Heart left ventricle (tissue), 16 donors: Measurements from ENCODE around the gene PRTN3. TPM values are rescaled to one million over a fixed set of nuclear protein-coding genes. Genes with fewer than 3 reads are reported as not detected.
"Not testable (repeated sequence)": the region's sequence is repeated elsewhere in the genome, so short reads cannot be mapped to it uniquely, and the experiment has no call there.

Source experiments
- ATAC-seq, 4 donors: fragments of 200-7000 bp; cut with Tn5 transposase; one replicate each; pipeline ENCODE4 v1.9.1; 2020 to 2022; ENCODE audit warnings: moderate library complexity in 4 of 4, mild to moderate bottlenecking in 3 of 4, moderate number of reproducible peaks in 1 of 4
- DNase-seq, 5 donors: peaks; one replicate each; pipeline ENCODE4 v3.0.0-alpha.2; 2020
- H3K27ac ChIP-seq, 12 donors: fragments of 200-600 bp; sonication (generic) in 4 of 12; one replicate each; pipeline versions ENCODE4 v1.5.0 to v1.8.0; 2016 to 2022; ENCODE audit warnings: mild to moderate bottlenecking in 2 of 12
- H3K27me3 ChIP-seq, 9 donors: fragments of 200-600 bp; sonication (generic) in 2 of 9; one replicate each; pipeline versions ENCODE4 v1.5.1 to v1.8.0; 2016 to 2022; ENCODE audit warnings: mild to moderate bottlenecking in 3 of 9
- H3K36me3 ChIP-seq, 9 donors: fragments of 200-600 bp; sonication (generic) in 2 of 9; one replicate each; pipeline versions ENCODE4 v1.5.0 to v1.8.0; 2018 to 2022; ENCODE audit warnings: mild to moderate bottlenecking in 2 of 9
- H3K4me1 ChIP-seq, 12 donors: fragments of 200-600 bp; sonication (generic) in 4 of 12; one replicate each; pipeline versions ENCODE4 v1.5.0 to v1.8.0; 2016 to 2022; ENCODE audit warnings: mild to moderate bottlenecking in 3 of 12
- H3K4me3 ChIP-seq, 12 donors: fragments of 200-600 bp; sonication (generic) in 4 of 12; one replicate each; pipeline versions ENCODE4 v1.5.0 to v1.8.0; 2017 to 2022; ENCODE audit warnings: mild to moderate bottlenecking in 9 of 12, moderate library complexity in 4 of 12
- H3K9me3 ChIP-seq, 12 donors: fragments of 200-600 bp; sonication (generic) in 4 of 12; one replicate each; pipeline versions ENCODE4 v1.5.0 to v1.8.0; 2016 to 2022; ENCODE audit warnings: mild to moderate bottlenecking in 1 of 12
- CTCF ChIP-seq, 12 donors: fragments of 200-600 bp; sonication (generic) in 4 of 12; IDR thresholded peaks; one replicate each; pipeline versions ENCODE4 v1.5.0 to v1.8.0; 2018 to 2022; ENCODE audit warnings: antibody characterized with exemption in 12 of 12, mild to moderate bottlenecking in 5 of 12
- POLR2A ChIP-seq, 2 donors: fragments of 450-650 bp; IDR thresholded peaks; one replicate each; pipeline ENCODE4 v1.6.1; 2017; ENCODE audit warnings: antibody characterized with exemption in 2 of 2, mild to moderate bottlenecking in 2 of 2, moderate library complexity in 2 of 2
- WGBS, 4 donors: extraction: QIAGEN DNeasy Blood & Tissue Kit in 2 of 4; methylation state at CpG; one replicate each; pipeline versions ENCODE4 v1.1.5 to v1.1.7; 2013 to 2018; 5-methylcytosine and 5-hydroxymethylcytosine counted together
- intact Hi-C, 10 donors: fragments of 100-400 bp; cut with DNase I; formaldehyde crosslinking; loops; one replicate each; pipeline versions ENCODE4 v1.11.1 to v1.14.2; 2022
- polyA plus RNA-seq, 2 donors: library from polyadenylated mRNA; stranded (reverse); fragments of 200-250 nt; gene quantifications; one replicate each; pipeline ENCODE4 v1.2.3, GENCODE V29; 2013
- total RNA-seq, 9 donors: library from RNA; depleted of rRNA in 2 of 9; stranded (reverse); fragments of >200 nt in 2 of 9; fragmentation: NEBNext Ultra II Directional in 3 of 9; extraction: Animal tissue kit (Norgen Biotek cat#: 25700) in 3 of 9; gene quantifications; one replicate each; pipeline versions ENCODE4 v1.1.0 to v1.2.4, GENCODE V29; 2016 to 2023
- donor health status: ischemic (EF 13 %, LVEDD 7.1; RV severe dilation, severe dysfunction).
- donor health status: healthy with polysubstance abuse.
- donor health status: DM: no; HTN: yes; CAD: no.
- donor health status: DM: no; HTN: no; CAD: no.
- donor health status: ischemic (EF 25% LVEDD 6.9; RV normal size, moderate dysfunction).
- donor health status: ischemic (EF 25% LVEDD 5.7; RV mildly dilated, moderate dysfunction).
- donor health status: healthy.
- donor health status: DM: yes; HTN: yes; CAD: no.
- donor health status: ischemic (EF 35%, LVEDD 5.7; RV mildly dilated, moderate dysfunction).
- donor health status: nonischemic (EF 11% LVEDD 7.7; RV severe dilation, severe dysfunction).
- donor health status: DM: yes; HTN: yes; CAD: no.
- donor health status: PGD.
- donor health status: ischemic (EF 29% LVEDD 5.4; RV normal size, mild dysfunction).
- donor health status: nonischemic (EF 23%, LVEDD 6.1; RV moderate dilation, normal function).

PRTN3 gene
- total and polyA plus RNA-seq, 11 donors, result 0.11 to 0.40 TPM; not detected in 9

- DNase-seq (no peak), ATAC-seq (peak in 2 of 4 donors; percentile 6 to 21)
- Histone ChIP-seq H3K4me1 (peaks cover 0 to 36% (median 12%) of the 10 kb centered on the region in 12 donors), H3K4me3 (no peak overlapping the region), H3K9me3 (no peaks in the 10 kb centered on the region), H3K27ac (peak overlapping the region in 2 of 12 donors; percentile 6 to 61), H3K27me3 (peaks cover 20 to 65% (median 29%) of the 10 kb centered on the region in 9 donors), H3K36me3 (no peaks in the 10 kb centered on the region)
- TF ChIP-seq CTCF (IDR thresholded peaks at IDR 0.05) (no peak), POLR2A (IDR thresholded peaks at IDR 0.05) (no peak)
- intact Hi-C loops, result loop anchor here in 1 of 10 donors (5.0 kb wide), 1 partner anchor 71 kb away; no protein-coding TSS in a partner anchor
- WGBS, 4 donors, result 48 to 56% (median 54%) methylated on average over 12 of the region's 12 CpGs
Measured at GRCh38 chr19:848386-848921, 7.7 kb downstream of the PRTN3 start.

- H3K4me3 ChIP-seq, DNase-seq, H3K27ac ChIP-seq, H3K36me3 ChIP-seq, H3K9me3 ChIP-seq, ATAC-seq: not testable (repeated sequence)
- peaks cover 0 to 30% (median 9%) of the 10 kb centered on the region in 12 donors for H3K4me1 ChIP-seq
- WGBS, 4 donors, result 84 to 86% (median 85%) methylated on average over 8 of the region's 8 CpGs
- intact Hi-C loops, result loop anchor here in 1 of 10 donors (5.0 kb wide), 1 partner anchor 72 kb away; no protein-coding TSS in a partner anchor
- H3K27me3 ChIP-seq, result peaks cover 15 to 64% (median 24%) of the 10 kb centered on the region in 9 donors
Measured at GRCh38 chr19:849195-849594, 8.4 kb downstream of the PRTN3 start.

GRCh38 chr19:850221-850978 lies 9.6 kb downstream of the PRTN3 start:
- Histone ChIP-seq H3K9me3 (no peaks in the 10 kb centered on the region), H3K36me3 (no peaks in the 10 kb centered on the region), H3K27me3 (peaks cover 12 to 63% (median 24%) of the 10 kb centered on the region in 9 donors), H3K27ac (peak overlapping the region; percentile 1 to 90 (median 79)), H3K4me3 (peak overlapping the region in 8 of 12 donors; percentile 0 to 26 (median 14)), H3K4me1 (peaks cover 0 to 30% (median 9%) of the 10 kb centered on the region in 12 donors)
- no peak for TF ChIP-seq CTCF (IDR thresholded peaks at IDR 0.05)
- no peak for TF ChIP-seq POLR2A (IDR thresholded peaks at IDR 0.05)
- WGBS, 4 donors, result 18 to 37% (median 19%) methylated on average over 14 to 28 of the region's 28 CpGs
- ATAC-seq (peak; percentile 86 to 92 (median 92)), DNase-seq (peak; percentile 88 to 96 (median 94))
- intact Hi-C loops, result loop anchor here in 3 of 10 donors (10.0 kb wide), 1 partner anchor 76 kb away; no protein-coding TSS in a partner anchor

GRCh38 chr19:850979-851335 lies 10.2 kb downstream of the PRTN3 start:
- peak overlapping the region in 8 of 12 donors; percentile 0 to 26 (median 14) for H3K4me3 ChIP-seq
- no peaks in the 10 kb centered on the region for H3K36me3 ChIP-seq
- WGBS, 4 donors, result 43 to 60% (median 50%) methylated on average over 9 to 13 of the region's 13 CpGs
- intact Hi-C loops, result loop anchor here in 3 of 10 donors (10.0 kb wide), 1 partner anchor 76 kb away; no protein-coding TSS in a partner anchor
- H3K9me3 ChIP-seq, result no peaks in the 10 kb centered on the region
- peak overlapping the region; percentile 1 to 90 (median 79) for H3K27ac ChIP-seq
- peaks cover 0 to 30% (median 9%) of the 10 kb centered on the region in 12 donors for H3K4me1 ChIP-seq
- no peak for ATAC-seq
- peaks cover 12 to 59% (median 24%) of the 10 kb centered on the region in 9 donors for H3K27me3 ChIP-seq
- no peak for DNase-seq
- TF ChIP-seq CTCF (IDR thresholded peaks at IDR 0.05) (no peak), POLR2A (IDR thresholded peaks at IDR 0.05) (no peak)
